CD8-positive, alpha-beta memory T cell (primary cell): ENCODE measurements around the gene NOC4L. TPM values are rescaled to one million over a fixed set of nuclear protein-coding genes. Genes with fewer than 3 reads are reported as not detected.

Source experiments
- CTCF ChIA-PET: fragments of 350-600 bp; sonication (Branson Sonifier 250); formaldehyde crosslinking; loops from one replicate; lab custom pipeline; 2021; ENCODE audit warnings: antibody characterized with exemption; lab: Charles Lee
- POLR2A ChIA-PET: fragments of 350-600 bp; sonication (Branson Sonifier 250); formaldehyde crosslinking; loops from one replicate; lab custom pipeline; 2021; ENCODE audit warnings: antibody characterized with exemption; lab: Charles Lee
- DNase-seq, 5 donors: peaks; one replicate each; pipeline versions ENCODE4 v3.0.0 to v3.0.0-alpha.2; 2020 to 2022; ENCODE audit warnings: mixed read lengths in 1 of 5
- H3K27ac ChIP-seq: one replicate; pipeline ENCODE4 v1.7.0; 2013; ENCODE audit warnings: low read depth, mild to moderate bottlenecking, low read length, moderate library complexity
- H3K27me3 ChIP-seq: 2 replicates; pipeline ENCODE4 v1.7.0; 2013; ENCODE audit warnings: low read length, mild to moderate bottlenecking; ENCODE audit not compliant: insufficient read depth, poor library complexity, severe bottlenecking
- H3K36me3 ChIP-seq: 2 replicates; pipeline ENCODE4 v1.7.0; 2013; ENCODE audit warnings: mild to moderate bottlenecking, low read length, moderate library complexity; ENCODE audit not compliant: insufficient read depth
- H3K4me1 ChIP-seq: 2 replicates; pipeline ENCODE4 v1.7.0; 2013; ENCODE audit warnings: mild to moderate bottlenecking, low read length, moderate library complexity; ENCODE audit not compliant: insufficient read depth
- H3K4me3 ChIP-seq: 2 replicates; pipeline ENCODE4 v1.7.0; 2013; ENCODE audit warnings: mild to moderate bottlenecking, low read length
- H3K9me3 ChIP-seq: 2 replicates; pipeline ENCODE4 v1.7.0; 2013; ENCODE audit warnings: mild to moderate bottlenecking, low read length
- H3K27ac Mint-ChIP-seq, 8 donors: one replicate each; pipeline ENCODE4 v1.8.0; 2020 to 2021; ENCODE audit warnings: mixed read lengths in 8 of 8, mild to moderate bottlenecking in 6 of 8, inconsistent platforms in 3 of 8, moderate library complexity in 3 of 8
- H3K27me3 Mint-ChIP-seq, 2 donors: one replicate each; pipeline ENCODE4 v1.8.0; 2020 to 2021; ENCODE audit warnings: mixed read lengths in 2 of 2, mild to moderate bottlenecking in 1 of 2, moderate library complexity in 1 of 2
- H3K36me3 Mint-ChIP-seq, 3 donors: one replicate each; pipeline ENCODE4 v1.8.0; 2020 to 2021; ENCODE audit warnings: mixed read lengths in 3 of 3, inconsistent platforms in 1 of 3, mild to moderate bottlenecking in 1 of 3
- H3K4me1 Mint-ChIP-seq, 3 donors: one replicate each; pipeline ENCODE4 v1.8.0; 2020 to 2021; ENCODE audit warnings: mixed read lengths in 3 of 3, inconsistent platforms in 1 of 3, mild to moderate bottlenecking in 1 of 3
- H3K4me3 Mint-ChIP-seq, 7 donors: one replicate each; pipeline ENCODE4 v1.8.0; 2020 to 2021; ENCODE audit warnings: mixed read lengths in 7 of 7, mild to moderate bottlenecking in 6 of 7, moderate library complexity in 4 of 7, inconsistent platforms in 2 of 7
- H3K9me3 Mint-ChIP-seq, 5 donors: one replicate each; pipeline ENCODE4 v1.8.0; 2020 to 2022; ENCODE audit warnings: mixed read lengths in 5 of 5, mild to moderate bottlenecking in 3 of 5, moderate library complexity in 2 of 5, inconsistent platforms in 1 of 5
- polyA plus RNA-seq: library from polyadenylated mRNA; unstranded; fragments of 300-500 nt; fragmentation: Illumina TruSeq; gene quantifications from one replicate; pipeline ENCODE4 v1.2.3, GENCODE V29; 2021
- total RNA-seq, 2 experiments: library from RNA; stranded (reverse); gene quantifications; one replicate each; pipeline ENCODE4 v1.2.3, GENCODE V29; 2021

Gene NOC4L
- total and polyA plus RNA-seq, 3 experiments from 2014 or later, result 25.1 to 56.0 (median 55.7) TPM

GRCh38 chr12:132157733-132158409 lies 13.6 kb downstream of the NOC4L start:
- Histone ChIP-seq H3K36me3 (peaks cover 12% of the 10 kb centered on the region), H3K27me3 (no peaks in the 10 kb centered on the region), H3K4me3 (no peak overlapping the region), H3K9me3 (no peaks in the 10 kb centered on the region), H3K4me1 (peaks cover 9% of the 10 kb centered on the region), H3K27ac (no peak overlapping the region)
- Mint-ChIP-seq H3K9me3 (no peaks in the 10 kb centered on the region), H3K4me3 (no peak overlapping the region), H3K4me1 (peaks cover 0 to 12% (median 0%) of the 10 kb centered on the region in 3 donors), H3K36me3 (no peaks in the 10 kb centered on the region), H3K27ac (no peak overlapping the region), H3K27me3 (no peaks in the 10 kb centered on the region)
- DNase-seq, result no peak
- CTCF ChIA-PET, result interaction anchor here (1.2 kb wide), 1 partner anchor 61 kb away, joined by 3 read pairs; no protein-coding TSS in a partner anchor
- POLR2A ChIA-PET, result no interaction called here

- Mint-ChIP-seq H3K27ac (no peak overlapping the region), H3K36me3 (no peaks in the 10 kb centered on the region), H3K4me3 (no peak overlapping the region), H3K27me3 (no peaks in the 10 kb centered on the region), H3K9me3 (no peaks in the 10 kb centered on the region), H3K4me1 (peaks cover under 1 to 21% (median 3%) of the 10 kb centered on the region in 3 donors)
- H3K27me3 ChIP-seq, result no peaks in the 10 kb centered on the region
- H3K4me1 ChIP-seq, result peaks cover 19% of the 10 kb centered on the region
- H3K27ac ChIP-seq, result no peak overlapping the region
- peaks cover 12% of the 10 kb centered on the region for H3K36me3 ChIP-seq
- H3K9me3 ChIP-seq, result no peaks in the 10 kb centered on the region
- ChIA-PET CTCF (interaction anchor here (1.2 kb wide), 1 partner anchor 60 kb away, joined by 3 read pairs; no protein-coding TSS in a partner anchor), POLR2A (interaction anchor here (0.6 kb wide), 1 partner anchor 119 kb away, joined by 3 read pairs; no protein-coding TSS in a partner anchor)
- no peak for DNase-seq
- H3K4me3 ChIP-seq, result no peak overlapping the region
Observed at GRCh38 chr12:132158677-132159554, 14.7 kb downstream of the NOC4L start.

GRCh38 chr12:132159555-132160003 lies 15.3 kb downstream of the NOC4L start:
- H3K27ac Mint-ChIP-seq, result peak overlapping the region in 1 of 8 donors; percentile 38
- no peak overlapping the region for H3K27ac ChIP-seq
- no peaks in the 10 kb centered on the region for H3K27me3 Mint-ChIP-seq
- H3K36me3 Mint-ChIP-seq, result no peaks in the 10 kb centered on the region
- no peak overlapping the region for H3K4me3 Mint-ChIP-seq
- peaks cover 21% of the 10 kb centered on the region for H3K4me1 ChIP-seq
- H3K9me3 ChIP-seq, result no peaks in the 10 kb centered on the region
- no peaks in the 10 kb centered on the region for H3K9me3 Mint-ChIP-seq
- peaks cover 7 to 23% (median 8%) of the 10 kb centered on the region in 3 donors for H3K4me1 Mint-ChIP-seq
- no peaks in the 10 kb centered on the region for H3K27me3 ChIP-seq
- POLR2A ChIA-PET, result interaction anchor here (0.6 kb wide), 1 partner anchor 118 kb away, joined by 3 read pairs; no protein-coding TSS in a partner anchor
- peaks cover 12% of the 10 kb centered on the region for H3K36me3 ChIP-seq
- CTCF ChIA-PET, result no interaction called here
- no peak overlapping the region for H3K4me3 ChIP-seq
- peak in 1 of 5 donors; percentile 38 for DNase-seq

GRCh38 chr12:132160016-132160415 lies 15.8 kb downstream of the NOC4L start:
- Mint-ChIP-seq H3K27me3 (no peaks in the 10 kb centered on the region), H3K4me3 (peak overlapping the region in 1 of 7 donors; percentile 34), H3K27ac (peak overlapping the region in 1 of 8 donors; percentile 38), H3K9me3 (no peaks in the 10 kb centered on the region), H3K4me1 (peaks cover 7 to 24% (median 8%) of the 10 kb centered on the region in 3 donors), H3K36me3 (no peaks in the 10 kb centered on the region)
- ChIA-PET CTCF (no interaction called here), POLR2A (no interaction called here)
- Histone ChIP-seq H3K4me1 (peaks cover 21% of the 10 kb centered on the region), H3K36me3 (peaks cover 12% of the 10 kb centered on the region), H3K27me3 (no peaks in the 10 kb centered on the region), H3K4me3 (no peak overlapping the region), H3K27ac (no peak overlapping the region), H3K9me3 (no peaks in the 10 kb centered on the region)
- peak in 1 of 5 donors; percentile 32 for DNase-seq

- Histone ChIP-seq H3K27me3 (no peaks in the 10 kb centered on the region), H3K4me3 (no peak overlapping the region), H3K36me3 (peaks cover 12% of the 10 kb centered on the region), H3K4me1 (peaks cover 21% of the 10 kb centered on the region), H3K9me3 (no peaks in the 10 kb centered on the region), H3K27ac (no peak overlapping the region)
- CTCF ChIA-PET, result no interaction called here
- POLR2A ChIA-PET, result no interaction called here
- Mint-ChIP-seq H3K4me3 (no peak overlapping the region), H3K9me3 (no peaks in the 10 kb centered on the region), H3K36me3 (no peaks in the 10 kb centered on the region), H3K27ac (no peak overlapping the region), H3K4me1 (peaks cover 7 to 24% (median 8%) of the 10 kb centered on the region in 3 donors), H3K27me3 (no peaks in the 10 kb centered on the region)
- no peak for DNase-seq
Observed at GRCh38 chr12:132160601-132161035, 16.4 kb downstream of the NOC4L start.

- CTCF ChIA-PET, result interaction anchor here (1.0 to 1.4 kb wide), 2 partner anchors 25 to 33 kb away, joined by 3 to 5 read pairs; no protein-coding TSS in a partner anchor
Observed at GRCh38 chr12:132161036-132161781, 17.0 kb downstream of the NOC4L start.

GRCh38 chr12:132161796-132162507 lies 17.7 kb downstream of the NOC4L start:
- Histone ChIP-seq H3K27me3 (no peaks in the 10 kb centered on the region), H3K4me1 (peaks cover 21% of the 10 kb centered on the region), H3K27ac (no peak overlapping the region), H3K9me3 (no peaks in the 10 kb centered on the region), H3K4me3 (no peak overlapping the region), H3K36me3 (peaks cover 2% of the 10 kb centered on the region)
- H3K27ac Mint-ChIP-seq, result peak overlapping the region in 2 of 8 donors; percentile 11 to 78
- H3K4me1 Mint-ChIP-seq, result peaks cover 7 to 24% (median 8%) of the 10 kb centered on the region in 3 donors
- H3K27me3 Mint-ChIP-seq, result no peaks in the 10 kb centered on the region
- POLR2A ChIA-PET, result interaction anchor here (1.3 kb wide), 1 partner anchor 24 kb away, joined by 4 read pairs; no protein-coding TSS in a partner anchor
- H3K4me3 Mint-ChIP-seq, result peak overlapping the region in 2 of 7 donors; percentile 23 to 29
- CTCF ChIA-PET, result interaction anchor here (1.0 to 1.9 kb wide), 4 partner anchors 24 to 57 kb away, joined by 3 to 5 read pairs (median 4); no protein-coding TSS in a partner anchor
- DNase-seq, result peak in 1 of 5 donors; percentile 39
- no peaks in the 10 kb centered on the region for H3K9me3 Mint-ChIP-seq
- H3K36me3 Mint-ChIP-seq, result no peaks in the 10 kb centered on the region

More at GRCh38 chr12:132161036-132161781, 17.0 kb downstream of the NOC4L start:
- H3K9me3 ChIP-seq, result no peaks in the 10 kb centered on the region
- peaks cover 9% of the 10 kb centered on the region for H3K36me3 ChIP-seq
- H3K27me3 ChIP-seq, result no peaks in the 10 kb centered on the region
- DNase-seq, result no peak
- H3K4me3 Mint-ChIP-seq, result no peak overlapping the region
- POLR2A ChIA-PET, result no interaction called here
- H3K9me3 Mint-ChIP-seq, result no peaks in the 10 kb centered on the region
- peaks cover 21% of the 10 kb centered on the region for H3K4me1 ChIP-seq
- no peaks in the 10 kb centered on the region for H3K27me3 Mint-ChIP-seq
- H3K4me1 Mint-ChIP-seq, result peaks cover 7 to 24% (median 8%) of the 10 kb centered on the region in 3 donors
- H3K4me3 ChIP-seq, result no peak overlapping the region
- no peak overlapping the region for H3K27ac ChIP-seq
- H3K27ac Mint-ChIP-seq, result peak overlapping the region in 1 of 8 donors; percentile 68
- no peaks in the 10 kb centered on the region for H3K36me3 Mint-ChIP-seq
